T-cell (primary cell): Measurements from ENCODE around the gene EZR. TPM values are rescaled to one million over a fixed set of nuclear protein-coding genes. Genes with fewer than 3 reads are reported as not detected.
A peak's percentile ranks its signal among the peaks of the same experiment; 100 is the strongest.

Experiments used
- ATAC-seq, 4 experiments: fragments of 200-7000 bp in 3 of 4; fragments of 150-1000 bp in 1 of 4; cut with Tn5 transposase; replicated peaks in 1 of 4; 1 replicate in 3 of 4; 2 replicates in 1 of 4; pipeline ENCODE4 v1.10.0; 2021; ENCODE audit warnings: moderate library complexity in 3 of 4, mild to moderate bottlenecking in 2 of 4, moderate number of reproducible peaks in 1 of 4
- CTCF ChIA-PET, 2 donors: fragments of 300-600 bp; sonication (Branson Sonifier 250); formaldehyde crosslinking; loops; one replicate each; lab custom pipeline; 2022; ENCODE audit warnings: antibody characterized with exemption in 2 of 2; lab: Charles Lee
- POLR2A ChIA-PET, 2 donors: fragments of 300-600 bp; sonication (Branson Sonifier 250); formaldehyde crosslinking; loops; one replicate each; lab custom pipeline; 2022; ENCODE audit warnings: antibody characterized with exemption in 2 of 2; lab: Charles Lee
- DNase-seq, 35 experiments: peaks; one replicate each; pipeline versions ENCODE4 v3.0.0 to v3.0.0-alpha.2; 2013 to 2023
- H3K27ac ChIP-seq: one replicate; pipeline ENCODE4 v1.5.1; 2013; ENCODE audit warnings: low read length
- H3K27me3 ChIP-seq, 2 experiments: replicated peaks in 1 of 2; 1 replicate in 1 of 2; 2 replicates in 1 of 2; pipeline versions ENCODE4 v1.6.1 to v1.7.0; 2013; ENCODE audit warnings: low read length in 1 of 2, mixed read lengths in 1 of 2; ENCODE audit not compliant: control insufficient read depth in 2 of 2, insufficient read depth in 2 of 2; ENCODE audit errors: extremely low read depth in 1 of 2
- H3K36me3 ChIP-seq, 2 donors: 1 replicate in 1 of 2; 2 replicates in 1 of 2; pipeline versions ENCODE4 v1.6.1 to v1.7.0; 2013; ENCODE audit warnings: low read length in 1 of 2; ENCODE audit not compliant: control insufficient read depth in 2 of 2, insufficient read depth in 1 of 2; ENCODE audit errors: extremely low read depth in 1 of 2
- H3K4me1 ChIP-seq, 2 experiments: 1 replicate in 1 of 2; 2 replicates in 1 of 2; pipeline versions ENCODE4 v1.6.1 to v1.7.0; 2013; ENCODE audit warnings: low read length in 2 of 2, mixed read lengths in 1 of 2; ENCODE audit not compliant: insufficient read depth in 2 of 2, control insufficient read depth in 1 of 2; ENCODE audit errors: extremely low read depth in 1 of 2
- H3K4me3 ChIP-seq, 2 donors: 1 replicate in 1 of 2; 2 replicates in 1 of 2; pipeline versions ENCODE4 v1.5.1 to v1.7.0; 2013; ENCODE audit warnings: mild to moderate bottlenecking in 2 of 2, low read length in 1 of 2, moderate library complexity in 1 of 2; ENCODE audit not compliant: control insufficient read depth in 1 of 2; ENCODE audit errors: extremely low read depth in 1 of 2
- H3K9me3 ChIP-seq: 2 replicates; pipeline ENCODE4 v1.7.0; 2013
- H3K27ac Mint-ChIP-seq, 2 donors: one replicate each; pipeline ENCODE4 v1.8.0; 2020 to 2021; ENCODE audit warnings: mild to moderate bottlenecking in 2 of 2, mixed read lengths in 2 of 2
- H3K27me3 Mint-ChIP-seq, 2 donors: one replicate each; pipeline ENCODE4 v1.8.0; 2021 to 2022; ENCODE audit warnings: mixed read lengths in 2 of 2
- H3K36me3 Mint-ChIP-seq: one replicate; pipeline ENCODE4 v1.8.0; 2021; ENCODE audit warnings: mixed read lengths
- H3K4me1 Mint-ChIP-seq, 3 donors: one replicate each; pipeline ENCODE4 v1.8.0; 2020 to 2022; ENCODE audit warnings: mixed read lengths in 3 of 3, mild to moderate bottlenecking in 1 of 3
- H3K4me3 Mint-ChIP-seq, 3 donors: one replicate each; pipeline ENCODE4 v1.8.0; 2020 to 2022; ENCODE audit warnings: mild to moderate bottlenecking in 3 of 3, mixed read lengths in 3 of 3, moderate library complexity in 3 of 3
- H3K9me3 Mint-ChIP-seq, 3 donors: one replicate each; pipeline ENCODE4 v1.8.0; 2020 to 2022; ENCODE audit warnings: mixed read lengths in 3 of 3
- WGBS: methylation state at CpG from one replicate; pipeline ENCODE4 v1.1.5; 2013; ENCODE audit warnings: missing lambda C conversion rate; ENCODE audit not compliant: insufficient coverage; 5-methylcytosine and 5-hydroxymethylcytosine counted together
- total RNA-seq, 35 experiments: library from RNA in 6 of 35; stranded (reverse) in 6 of 35; fragments of 120-200 nt in 1 of 35; gene quantifications; one replicate each; pipeline versions ENCODE4 v1.2.1 to v1.2.4 and lab custom pipeline; 2013 to 2026

The EZR gene
- total RNA-seq, 5 donors from 2014 or later (not counting 1 experiment from before 2014, with no cell fraction given) = 176 to 286 (median 272) TPM

- H3K36me3 ChIP-seq = peaks cover 0 to 26% of the 10 kb centered on the region in 2 donors
- no peak for ATAC-seq
- H3K36me3 Mint-ChIP-seq = peaks cover 58% of the 10 kb centered on the region
- WGBS = 97% methylated on average over 5 of the region's 5 CpGs
- H3K27me3 Mint-ChIP-seq = no peaks in the 10 kb centered on the region
- DNase-seq = no peak
- H3K9me3 Mint-ChIP-seq = no peaks in the 10 kb centered on the region
- no peaks in the 10 kb centered on the region for H3K4me1 Mint-ChIP-seq
- no peaks in the 10 kb centered on the region for H3K27me3 ChIP-seq
- no peak overlapping the region for H3K4me3 ChIP-seq
- H3K4me1 ChIP-seq = no peaks in the 10 kb centered on the region
- CTCF ChIA-PET = no interaction called here
- POLR2A ChIA-PET = no interaction called here
- no peak overlapping the region for H3K4me3 Mint-ChIP-seq
- peak overlapping the region in 1 of 2 donors; percentile 19 for H3K27ac Mint-ChIP-seq
- no peak overlapping the region for H3K27ac ChIP-seq
- H3K9me3 ChIP-seq = no peaks in the 10 kb centered on the region
Measured at GRCh38 chr6:158744986-158745430, 74.2 kb downstream of the EZR start.

- WGBS = 99% methylated on average over 6 of the region's 6 CpGs
- Mint-ChIP-seq H3K4me1 (no peaks in the 10 kb centered on the region), H3K27ac (no peak overlapping the region), H3K27me3 (no peaks in the 10 kb centered on the region), H3K36me3 (peaks cover 71% of the 10 kb centered on the region), H3K9me3 (peaks cover 9 to 15% (median 14%) of the 10 kb centered on the region in 3 donors), H3K4me3 (no peak overlapping the region)
- H3K36me3 ChIP-seq = peaks cover 0 to 32% of the 10 kb centered on the region in 2 donors
- ATAC-seq = no peak
- H3K9me3 ChIP-seq = no peaks in the 10 kb centered on the region
- no peak for DNase-seq
- CTCF ChIA-PET = interaction anchor here (0.6 to 0.7 kb wide), 5 partner anchors 18 to 782 kb away, joined by 3 to 4 read pairs (median 3); no protein-coding TSS in a partner anchor
- POLR2A ChIA-PET = interaction anchor here (0.6 to 0.7 kb wide), 7 partner anchors 9 to 577 kb away, joined by 3 to 10 read pairs (median 6); no protein-coding TSS in a partner anchor
- H3K4me1 ChIP-seq = no peaks in the 10 kb centered on the region
- no peaks in the 10 kb centered on the region for H3K27me3 ChIP-seq
- no peak overlapping the region for H3K27ac ChIP-seq
- no peak overlapping the region for H3K4me3 ChIP-seq
Measured at GRCh38 chr6:158743033-158743651, 76.0 kb downstream of the EZR start.

GRCh38 chr6:158739673-158740072 lies 79.5 kb downstream of the EZR start:
- no peaks in the 10 kb centered on the region for H3K27me3 ChIP-seq
- no peak overlapping the region for H3K4me3 ChIP-seq
- H3K9me3 Mint-ChIP-seq = peaks cover 9 to 18% (median 15%) of the 10 kb centered on the region in 3 donors
- H3K27ac ChIP-seq = no peak overlapping the region
- no peak for ATAC-seq
- H3K4me1 ChIP-seq = peaks cover 0 to 3% of the 10 kb centered on the region in 2 experiments
- ChIA-PET CTCF (no interaction called here), POLR2A (no interaction called here)
- H3K4me3 Mint-ChIP-seq = no peak overlapping the region
- peaks cover 0 to 5% (median 0%) of the 10 kb centered on the region in 3 donors for H3K4me1 Mint-ChIP-seq
- no peaks in the 10 kb centered on the region for H3K9me3 ChIP-seq
- H3K27me3 Mint-ChIP-seq = no peaks in the 10 kb centered on the region
- no peak overlapping the region for H3K27ac Mint-ChIP-seq
- no peak for DNase-seq
- peaks cover 77% of the 10 kb centered on the region for H3K36me3 Mint-ChIP-seq
- no CpG with 5 or more reads among the region's 1 CpG for WGBS
- peaks cover 6 to 35% of the 10 kb centered on the region in 2 donors for H3K36me3 ChIP-seq

- peak overlapping the region in 1 of 2 donors; percentile 43 for H3K27ac Mint-ChIP-seq
Measured at GRCh38 chr6:158737710-158738615, 81.2 kb downstream of the EZR start.

GRCh38 chr6:158737082-158737709 lies 82.0 kb downstream of the EZR start:
- H3K27ac Mint-ChIP-seq = no peak overlapping the region
- no peak overlapping the region for H3K4me3 Mint-ChIP-seq
- no peak overlapping the region for H3K4me3 ChIP-seq
- H3K27me3 Mint-ChIP-seq = no peaks in the 10 kb centered on the region
- H3K4me1 ChIP-seq = peaks cover 0 to 3% of the 10 kb centered on the region in 2 experiments
- H3K4me1 Mint-ChIP-seq = peaks cover 0 to 5% (median 0%) of the 10 kb centered on the region in 3 donors
- DNase-seq (no peak), ATAC-seq (no peak)
- H3K9me3 Mint-ChIP-seq = peaks cover 9 to 20% (median 15%) of the 10 kb centered on the region in 3 donors
- peaks cover 76% of the 10 kb centered on the region for H3K36me3 Mint-ChIP-seq
- H3K36me3 ChIP-seq = peaks cover 12 to 34% of the 10 kb centered on the region in 2 donors
- H3K27me3 ChIP-seq = peaks cover 0 to 4% of the 10 kb centered on the region in 2 experiments
- WGBS = 100% methylated on average over 2 of the region's 3 CpGs
- POLR2A ChIA-PET = no interaction called here
- H3K27ac ChIP-seq = no peak overlapping the region
- CTCF ChIA-PET = interaction anchor here in 1 of 2 donors (0.6 kb wide), 1 partner anchor 22 kb away, joined by 4 read pairs; no protein-coding TSS in a partner anchor
- H3K9me3 ChIP-seq = no peaks in the 10 kb centered on the region

More at GRCh38 chr6:158737710-158738615, 81.2 kb downstream of the EZR start:
- peaks cover 0 to 4% of the 10 kb centered on the region in 2 experiments for H3K27me3 ChIP-seq
- CTCF ChIA-PET = interaction anchor here in 1 of 2 donors (1.1 kb wide), 1 partner anchor 36 kb away, joined by 3 read pairs; no protein-coding TSS in a partner anchor
- peaks cover 9 to 20% (median 15%) of the 10 kb centered on the region in 3 donors for H3K9me3 Mint-ChIP-seq
- H3K27me3 Mint-ChIP-seq = no peaks in the 10 kb centered on the region
- H3K27ac ChIP-seq = no peak overlapping the region
- H3K4me1 Mint-ChIP-seq = peaks cover 0 to 5% (median 0%) of the 10 kb centered on the region in 3 donors
- peaks cover 0 to 3% of the 10 kb centered on the region in 2 experiments for H3K4me1 ChIP-seq
- 98% methylated on average over 8 of the region's 12 CpGs for WGBS
- ATAC-seq = no peak
- peaks cover 73% of the 10 kb centered on the region for H3K36me3 Mint-ChIP-seq
- H3K36me3 ChIP-seq = peaks cover 12 to 34% of the 10 kb centered on the region in 2 donors
- no peak overlapping the region for H3K4me3 Mint-ChIP-seq
- H3K4me3 ChIP-seq = no peak overlapping the region
- POLR2A ChIA-PET = interaction anchor here in 1 of 2 donors (0.6 kb wide), 1 partner anchor 49 kb away, joined by 6 read pairs; no protein-coding TSS in a partner anchor
- no peaks in the 10 kb centered on the region for H3K9me3 ChIP-seq
- DNase-seq = no peak
